ENCODE measurements around the gene TNFRSF14. TPM values are rescaled to one million over a fixed set of nuclear protein-coding genes. Genes with fewer than 3 reads are reported as not detected.
A peak's percentile ranks its signal among the peaks of the same experiment; 100 is the strongest.
"Not testable (repeated sequence)": the region's sequence is repeated elsewhere in the genome, so short reads cannot be mapped to it uniquely, and the experiment has no call there.

Gene TNFRSF14
- total RNA-seq, 1 donor from 2014 or later, result 17.6 TPM

DNA sequence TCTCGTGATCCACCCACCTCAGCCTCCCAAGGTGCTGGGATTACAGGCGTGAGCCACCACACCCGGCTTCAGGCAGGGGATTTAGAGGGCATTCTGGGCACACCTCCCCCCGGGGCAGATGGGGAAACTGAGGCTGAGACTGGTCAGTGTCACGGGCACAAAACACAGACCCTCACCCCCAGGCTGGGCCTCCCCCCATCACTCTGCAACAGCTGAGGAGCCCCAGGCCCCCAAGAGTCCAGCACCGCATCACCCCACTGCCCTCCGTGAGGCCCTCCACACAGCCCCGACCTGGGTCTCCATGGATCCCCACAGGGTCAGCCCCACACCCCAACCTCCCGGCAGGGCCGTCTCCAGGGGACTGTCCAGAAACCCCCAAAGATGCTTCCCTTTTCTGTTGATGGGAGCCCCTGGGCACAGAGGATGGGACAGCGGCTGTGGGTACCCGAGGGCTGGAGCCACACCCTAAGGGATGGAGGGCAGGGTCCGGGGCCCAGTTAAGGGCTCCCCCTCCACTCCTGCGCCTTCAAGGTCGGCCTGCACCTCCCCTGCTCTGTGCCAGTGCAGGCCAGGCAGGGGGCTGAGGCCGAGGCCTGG lies 11.0 kb downstream of the TNFRSF14 start:
- DNase-seq (ENCODE audit: low read depth), result no peak

DNA sequence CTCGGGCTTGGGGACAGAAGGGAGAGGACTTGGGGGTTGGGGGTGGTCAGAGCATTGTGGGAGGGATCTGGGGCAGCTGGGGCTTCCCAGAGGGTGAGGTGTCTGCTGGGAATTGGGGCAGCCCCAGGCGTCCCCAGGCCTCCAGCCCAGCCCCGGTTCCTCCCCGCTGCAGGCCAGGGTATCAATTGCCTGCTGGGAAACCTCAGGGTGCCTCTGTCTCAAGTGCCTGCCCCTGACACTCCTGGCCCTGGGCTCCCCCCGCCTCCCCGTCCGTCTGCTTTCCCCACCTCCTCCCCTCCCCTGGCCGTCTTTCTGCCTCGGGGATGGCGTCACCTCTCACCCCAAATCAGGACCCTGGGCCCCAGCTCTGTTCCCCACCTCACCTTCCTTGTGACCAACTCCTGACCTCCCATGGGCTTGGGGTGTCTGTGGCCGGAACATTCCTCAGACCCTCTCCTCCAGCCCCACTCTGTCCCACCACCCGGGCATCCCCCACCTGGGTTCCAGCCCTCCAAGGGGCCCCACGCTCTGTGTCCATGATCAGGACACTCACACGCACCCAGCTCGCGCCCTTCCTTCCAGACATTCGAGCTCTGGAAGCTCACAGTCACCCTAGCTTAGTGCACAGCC lies 12.1 kb downstream of the TNFRSF14 start:
- DNase-seq (ENCODE audit: low read depth), result not testable (repeated sequence)

DNA sequence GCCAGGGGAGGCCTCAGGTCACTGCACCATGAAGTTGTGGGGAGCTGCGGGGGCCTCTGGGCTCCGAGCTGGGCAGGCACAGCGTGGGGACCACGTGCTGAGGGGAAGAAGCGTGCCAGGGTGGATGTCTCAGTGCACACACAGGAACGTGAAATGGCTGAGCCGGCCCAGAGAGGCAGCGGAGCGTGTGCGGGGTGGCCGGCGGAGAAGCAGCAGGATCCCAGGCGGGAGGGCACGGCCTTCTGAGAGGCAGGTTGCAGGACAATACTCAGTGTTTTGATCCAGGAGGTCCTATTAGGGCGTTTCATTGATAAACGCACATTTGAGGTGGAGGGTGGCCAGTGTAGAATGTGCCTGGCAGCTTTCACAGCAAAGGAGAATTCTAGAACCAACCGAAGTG lies 12.9 kb downstream of the TNFRSF14 start:
- DNase-seq (ENCODE audit: low read depth), result no peak

DNA sequence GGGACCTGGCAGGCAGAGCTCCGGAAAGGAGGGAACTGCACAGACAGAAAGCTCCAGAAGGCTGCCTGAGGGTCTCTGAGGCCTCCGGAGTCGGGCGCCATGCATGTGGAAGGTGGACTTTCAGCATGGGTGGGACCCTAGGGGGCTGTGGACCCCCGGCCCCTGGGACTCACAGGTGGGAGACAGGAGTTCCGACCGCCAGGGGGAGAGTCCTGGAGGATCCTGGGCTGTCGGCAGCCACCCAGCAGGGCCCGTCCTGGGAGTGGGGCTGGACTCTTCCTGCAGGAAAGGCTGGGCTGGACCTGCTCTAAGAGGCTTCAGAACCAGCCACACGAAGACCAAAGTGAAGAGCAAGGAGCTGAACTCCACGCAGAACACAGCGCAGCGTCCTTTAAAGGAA lies 13.5 kb downstream of the TNFRSF14 start:
- DNase-seq (ENCODE audit: low read depth), result not testable (repeated sequence)

DNA sequence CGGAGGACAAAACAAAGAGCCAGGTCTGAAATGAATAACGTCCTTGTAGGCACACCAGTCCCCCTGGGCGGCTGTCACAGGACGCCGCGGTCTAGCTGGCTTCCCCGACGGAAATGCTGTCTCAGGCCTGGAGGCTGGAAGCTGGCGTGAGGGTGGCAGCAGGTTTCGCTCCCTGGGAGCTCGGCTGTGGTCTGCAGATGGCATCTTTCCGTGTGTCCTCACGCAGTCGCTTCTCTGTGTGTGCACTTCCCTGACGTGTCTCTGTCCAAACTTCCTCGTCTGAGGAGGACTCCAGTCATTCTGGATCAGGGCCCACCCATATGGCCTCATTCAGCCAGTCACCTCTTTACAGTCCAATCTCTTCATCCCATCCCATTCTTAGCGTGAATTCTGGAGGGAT lies 14.2 kb downstream of the TNFRSF14 start:
- DNase-seq (ENCODE audit: low read depth), result no peak

DNA sequence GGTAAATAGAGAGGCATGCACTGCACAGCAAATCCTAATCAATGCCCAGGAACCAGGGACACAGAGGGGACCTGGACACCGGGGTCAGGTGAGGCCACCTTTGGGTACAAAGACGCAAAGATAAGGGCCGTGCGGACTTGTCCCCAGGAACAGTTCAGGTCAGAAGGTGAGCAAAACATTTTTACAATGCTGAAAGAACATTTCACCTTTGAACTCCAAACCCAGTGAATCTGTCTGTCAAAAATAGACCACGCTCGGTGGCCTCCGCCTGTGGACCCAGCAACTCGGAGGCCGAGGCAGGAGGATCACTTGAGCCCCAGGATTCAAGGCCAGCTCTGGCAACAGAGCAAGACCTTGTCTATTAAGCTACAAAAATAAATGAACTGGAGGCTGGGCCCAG lies 15.2 kb downstream of the TNFRSF14 start:
- DNase-seq (ENCODE audit: low read depth), result no peak

DNA sequence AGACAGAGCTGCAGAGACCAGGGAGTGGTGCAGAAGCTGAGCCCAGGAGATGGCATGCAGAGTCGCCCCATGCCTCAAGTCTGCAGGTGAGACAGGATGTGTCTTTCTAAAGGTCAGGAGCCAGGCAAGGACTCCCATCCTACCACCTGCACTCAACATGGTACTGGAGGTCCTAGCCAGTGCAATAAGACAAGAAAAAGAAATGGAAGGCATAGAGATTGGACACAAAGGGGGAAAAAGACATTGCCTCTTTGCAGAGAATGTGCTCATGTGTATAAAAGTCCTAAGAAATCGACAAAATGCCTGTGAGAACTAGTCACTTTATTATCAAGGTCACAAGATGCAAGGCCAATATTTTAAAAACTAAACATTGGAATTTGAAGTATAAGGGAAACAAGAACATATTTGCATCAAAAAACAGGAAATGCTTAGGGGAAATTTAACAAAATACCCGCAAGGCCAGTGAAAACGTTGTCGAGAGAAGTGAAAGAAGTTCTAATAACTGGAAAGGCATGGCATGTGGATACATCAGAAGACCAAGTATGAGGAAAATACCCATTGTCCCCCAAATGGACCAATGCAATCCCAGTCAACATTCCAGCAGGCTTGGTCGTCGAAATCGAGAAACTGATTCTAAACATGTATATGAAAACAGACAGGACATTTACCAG lies 17.2 kb downstream of the TNFRSF14 start:
- DNase-seq (ENCODE audit: low read depth), result no peak

DNA sequence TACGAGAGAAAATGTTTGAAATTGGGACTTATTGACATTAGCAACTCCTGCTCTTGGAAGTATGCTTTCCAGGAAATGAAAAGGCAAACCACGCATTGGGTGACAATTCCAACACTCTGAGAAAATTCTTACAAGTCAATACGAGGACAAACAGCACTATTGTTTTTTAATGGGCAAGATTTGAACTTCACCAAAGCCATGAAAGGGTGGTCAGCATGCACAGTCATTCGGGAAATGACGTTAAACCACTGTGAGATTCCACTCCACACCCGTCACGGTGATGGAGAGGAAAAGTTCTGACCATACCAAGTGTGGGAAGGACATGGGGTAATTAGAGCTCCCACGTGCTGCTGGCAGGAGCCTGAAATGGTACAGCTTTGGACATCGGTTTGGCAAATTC lies 18.2 kb downstream of the TNFRSF14 start:
- no peak for DNase-seq (ENCODE audit: low read depth)

DNA sequence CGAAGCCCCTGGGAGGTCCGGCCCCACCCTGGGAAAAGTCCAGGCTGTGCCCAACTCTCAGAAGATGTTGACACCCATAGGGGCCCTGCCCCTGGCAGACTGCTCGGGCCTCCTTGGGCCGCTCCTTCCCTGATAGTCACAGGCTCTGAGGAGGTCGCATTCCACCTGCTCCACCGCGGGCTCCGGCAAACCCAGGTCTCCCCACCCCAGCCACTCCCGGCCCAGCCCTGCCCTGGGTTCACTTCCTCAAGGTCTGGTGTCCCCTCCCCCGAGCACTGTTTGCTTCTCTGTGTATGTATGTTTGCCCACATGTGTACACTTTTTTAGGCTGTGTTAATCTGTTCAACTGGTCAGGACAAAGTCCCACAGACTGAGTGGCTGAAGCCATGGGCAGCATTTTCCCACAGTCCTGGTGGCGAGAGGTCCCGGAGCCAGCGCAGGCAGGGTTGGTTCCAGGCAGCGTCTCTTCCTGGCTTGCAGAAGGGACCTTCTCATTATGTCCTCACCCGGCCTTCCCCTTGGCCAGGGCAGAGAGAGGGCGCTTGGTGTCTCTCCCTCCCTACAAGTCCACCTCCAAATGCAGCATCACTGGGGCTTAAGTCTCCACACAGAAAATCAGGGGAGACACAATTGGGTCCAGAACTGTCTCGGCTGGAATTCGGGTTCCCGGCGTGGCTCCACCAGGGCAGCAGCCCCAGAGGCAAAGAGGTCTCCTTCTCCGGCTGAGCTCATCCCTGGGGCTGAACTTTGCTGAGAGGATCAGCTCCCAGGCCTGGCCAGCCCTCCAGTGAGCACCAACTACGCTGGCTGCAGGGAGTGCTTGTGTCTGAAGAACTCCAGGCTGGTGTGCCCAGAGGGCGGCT lies 19.9 kb downstream of the TNFRSF14 start:
- DNase-seq (ENCODE audit: low read depth), result no peak

DNA sequence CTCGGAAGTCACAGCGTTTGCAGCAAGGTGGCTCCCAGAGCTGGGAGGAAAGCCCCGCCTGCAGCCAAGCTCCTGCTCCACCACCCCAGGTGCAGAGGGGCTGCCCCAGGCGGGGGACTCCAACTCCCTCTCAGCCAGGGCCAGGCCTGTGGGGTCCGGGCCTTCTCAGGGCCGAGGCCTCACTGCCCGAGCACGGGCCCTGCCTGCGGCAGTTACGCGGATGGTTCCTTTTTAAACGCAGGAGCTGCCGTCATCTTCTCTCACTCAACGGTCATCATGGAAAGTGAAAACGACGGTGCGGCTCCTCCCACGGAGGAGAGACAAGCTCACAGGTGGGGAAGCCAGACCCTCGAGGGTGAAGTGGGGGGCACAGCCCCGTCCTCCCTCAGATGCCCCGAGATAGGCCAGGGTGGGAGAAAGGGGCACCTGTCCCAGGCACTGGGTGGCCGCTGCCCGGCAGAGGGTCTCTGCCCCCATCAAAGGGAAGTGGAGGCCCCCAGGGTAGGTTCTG lies 21.4 kb downstream of the TNFRSF14 start:
- DNase-seq (ENCODE audit: low read depth), result not testable (repeated sequence)

DNA sequence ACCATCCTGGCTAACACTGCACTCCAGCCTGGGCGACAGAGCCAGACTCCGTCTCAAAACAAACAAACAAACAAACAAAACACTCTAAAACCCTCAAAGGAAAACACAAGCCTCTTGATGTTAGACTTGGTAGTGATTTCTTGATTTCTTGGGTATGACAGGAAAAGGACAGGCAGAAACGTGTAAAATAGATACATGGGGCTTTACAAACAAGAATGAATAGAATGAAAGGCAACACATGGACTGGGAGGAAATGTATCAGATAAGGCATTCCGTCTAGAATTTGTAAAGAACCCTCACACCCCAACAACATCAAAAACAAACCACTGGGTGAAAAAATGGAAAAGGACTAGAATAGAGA lies 22.6 kb downstream of the TNFRSF14 start:
- DNase-seq (ENCODE audit: low read depth), result no peak

DNA sequence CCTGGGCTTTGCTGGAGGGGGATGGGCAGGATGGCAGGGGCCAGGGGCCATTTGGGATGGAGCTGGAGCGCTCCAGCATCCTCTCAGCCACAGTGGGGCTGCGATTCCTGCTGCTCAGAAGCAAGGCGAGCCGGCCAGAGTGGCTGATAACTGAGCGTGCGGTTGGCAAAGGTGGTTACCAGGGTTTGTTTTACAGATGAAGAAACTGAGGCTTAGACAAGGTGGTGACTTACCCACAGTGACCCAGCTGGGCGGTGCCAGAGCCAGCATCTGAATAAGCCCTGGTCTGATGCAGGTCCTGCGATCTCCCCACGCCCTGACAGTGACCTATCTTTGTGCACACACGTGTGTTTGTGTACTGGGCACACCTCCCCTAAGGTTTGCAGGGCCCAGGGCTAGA lies 24.5 kb downstream of the TNFRSF14 start:
- no peak for DNase-seq (ENCODE audit: low read depth)

DNA sequence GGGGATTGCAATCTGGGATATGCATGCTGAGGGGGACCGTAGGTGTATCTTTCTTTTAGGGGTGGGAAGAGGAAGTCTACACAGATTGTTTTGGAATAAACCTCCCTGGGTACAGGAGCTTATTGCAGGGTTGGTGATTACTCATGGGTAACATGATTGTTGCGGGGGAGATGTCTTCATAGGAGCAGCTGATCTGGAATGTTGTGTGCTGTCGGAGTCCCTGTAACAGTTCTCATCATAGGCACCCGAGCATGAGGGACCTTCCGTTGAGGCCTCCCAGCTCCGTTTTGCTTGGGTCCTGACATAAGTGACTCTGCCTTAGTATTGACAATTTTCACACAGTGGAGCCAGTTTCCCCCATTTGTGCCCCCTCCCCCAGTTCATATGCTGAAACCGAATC lies 26.2 kb downstream of the TNFRSF14 start:
- peak; percentile 53 for DNase-seq (ENCODE audit: low read depth)

DNA sequence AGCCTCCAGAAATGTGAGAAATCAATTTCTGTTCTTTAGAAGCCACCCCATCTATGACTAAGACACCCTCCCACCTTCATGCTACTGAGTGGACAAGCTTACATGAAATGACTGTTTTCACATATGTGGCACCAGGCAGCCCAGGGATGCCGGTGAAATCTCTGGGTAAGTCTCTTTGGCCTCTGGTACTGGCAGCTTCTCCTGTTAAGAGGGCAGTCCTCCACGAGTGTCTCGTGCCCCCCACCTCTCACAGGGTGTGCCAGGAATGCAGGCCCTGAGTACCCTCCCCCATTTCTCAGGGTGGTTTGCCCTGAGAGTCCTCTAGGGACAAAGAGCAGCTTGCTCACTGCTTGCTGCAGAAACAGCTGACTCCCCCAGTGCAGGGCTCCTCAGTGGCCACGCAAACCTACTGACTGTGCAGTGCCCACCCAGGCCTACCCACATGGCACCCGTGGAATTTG lies 27.2 kb downstream of the TNFRSF14 start:
- no peak for DNase-seq (ENCODE audit: low read depth)

DNA sequence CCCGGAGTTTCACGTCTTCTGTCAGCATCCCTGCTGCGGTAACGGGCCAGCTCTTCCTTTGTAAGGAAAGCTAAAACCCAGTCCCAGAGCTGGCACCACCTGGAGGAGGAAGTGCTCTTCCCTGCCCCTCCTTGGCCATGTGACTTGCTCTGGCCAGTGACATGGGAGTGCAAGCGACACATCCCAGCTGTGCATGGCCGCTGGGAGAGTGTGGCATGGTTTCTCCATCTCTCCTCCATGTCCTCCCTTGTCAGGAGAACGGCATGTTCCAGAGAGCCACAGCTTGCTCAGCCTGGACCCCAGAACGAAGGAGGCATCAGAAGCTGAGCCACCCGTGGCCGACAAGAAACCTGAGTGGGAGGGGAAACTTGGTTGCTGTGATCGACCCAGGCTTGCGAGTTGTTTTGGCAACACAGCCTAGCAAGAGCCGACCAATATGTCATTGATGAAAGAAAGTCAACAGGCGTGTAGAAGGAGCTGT lies 27.7 kb downstream of the TNFRSF14 start:
- no peak for DNase-seq (ENCODE audit: low read depth)

DNA sequence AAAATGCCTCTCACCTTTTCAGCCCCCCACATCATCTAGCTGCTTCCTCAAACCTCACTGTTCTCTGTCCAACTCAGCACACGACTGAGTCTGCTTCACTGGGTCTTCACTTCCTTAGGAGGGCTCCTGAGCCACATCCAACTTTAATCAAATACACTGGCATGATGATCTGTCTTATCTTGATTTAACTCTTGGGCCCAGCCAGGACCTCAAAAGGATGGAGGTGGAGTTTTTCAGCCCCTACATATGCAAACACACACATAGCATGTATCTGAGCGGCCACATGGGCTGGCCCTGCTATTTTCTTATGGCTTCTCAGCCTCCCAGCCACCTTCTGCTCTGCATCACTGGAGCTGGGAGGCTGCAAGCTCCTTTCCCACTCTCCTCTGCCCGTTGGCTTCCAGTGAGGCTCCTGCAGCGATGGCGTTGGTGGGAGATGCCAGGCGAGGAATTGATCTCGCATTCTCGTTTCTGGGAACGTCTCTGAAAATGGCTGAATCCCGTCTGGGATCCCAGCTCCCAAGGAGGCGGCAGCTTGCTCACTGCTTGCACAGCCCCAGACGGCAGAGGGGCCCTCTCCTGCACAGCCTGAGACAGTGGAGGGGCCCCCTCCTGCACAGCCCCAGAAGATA lies 28.6 kb downstream of the TNFRSF14 start:
- DNase-seq (ENCODE audit: low read depth), result no peak

DNA sequence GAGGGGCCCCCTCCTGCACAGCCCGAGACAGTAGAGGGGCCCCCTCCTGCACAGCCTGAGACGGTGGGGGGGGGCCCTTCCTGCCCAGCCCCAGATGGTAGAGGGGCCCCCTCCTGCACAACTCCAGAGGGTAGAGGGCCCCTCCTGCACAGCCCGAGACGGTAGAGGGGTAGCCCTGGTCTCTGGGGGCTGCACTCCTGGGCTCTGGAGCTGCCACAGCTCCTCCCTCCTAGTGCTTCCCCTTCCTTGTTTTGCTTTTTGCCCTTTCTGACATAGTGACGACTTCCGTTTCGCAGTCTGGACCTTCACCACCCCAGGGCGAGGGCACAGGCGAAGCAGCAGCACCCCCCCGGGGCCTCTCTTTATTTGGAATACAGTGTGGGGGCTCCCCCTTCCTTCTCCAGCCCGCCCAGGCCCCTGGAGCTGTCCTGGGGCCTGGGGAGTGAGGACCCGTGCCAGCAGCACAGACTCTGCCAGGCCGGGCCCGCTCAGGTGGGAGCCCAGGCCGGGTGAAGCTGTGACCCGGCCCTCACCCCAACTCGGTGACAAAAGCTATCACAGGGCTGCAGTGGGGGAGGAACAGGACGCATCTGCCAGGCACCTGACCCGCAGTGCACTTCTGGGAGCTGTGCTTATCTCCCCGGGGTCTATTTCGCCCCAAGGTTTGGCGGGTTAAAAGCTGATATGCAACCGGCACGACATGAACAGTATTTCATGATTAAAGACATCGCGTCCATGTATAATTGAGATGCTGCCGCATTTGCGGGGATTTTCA lies 29.3 kb downstream of the TNFRSF14 start:
- no peak for DNase-seq (ENCODE audit: low read depth)

DNA sequence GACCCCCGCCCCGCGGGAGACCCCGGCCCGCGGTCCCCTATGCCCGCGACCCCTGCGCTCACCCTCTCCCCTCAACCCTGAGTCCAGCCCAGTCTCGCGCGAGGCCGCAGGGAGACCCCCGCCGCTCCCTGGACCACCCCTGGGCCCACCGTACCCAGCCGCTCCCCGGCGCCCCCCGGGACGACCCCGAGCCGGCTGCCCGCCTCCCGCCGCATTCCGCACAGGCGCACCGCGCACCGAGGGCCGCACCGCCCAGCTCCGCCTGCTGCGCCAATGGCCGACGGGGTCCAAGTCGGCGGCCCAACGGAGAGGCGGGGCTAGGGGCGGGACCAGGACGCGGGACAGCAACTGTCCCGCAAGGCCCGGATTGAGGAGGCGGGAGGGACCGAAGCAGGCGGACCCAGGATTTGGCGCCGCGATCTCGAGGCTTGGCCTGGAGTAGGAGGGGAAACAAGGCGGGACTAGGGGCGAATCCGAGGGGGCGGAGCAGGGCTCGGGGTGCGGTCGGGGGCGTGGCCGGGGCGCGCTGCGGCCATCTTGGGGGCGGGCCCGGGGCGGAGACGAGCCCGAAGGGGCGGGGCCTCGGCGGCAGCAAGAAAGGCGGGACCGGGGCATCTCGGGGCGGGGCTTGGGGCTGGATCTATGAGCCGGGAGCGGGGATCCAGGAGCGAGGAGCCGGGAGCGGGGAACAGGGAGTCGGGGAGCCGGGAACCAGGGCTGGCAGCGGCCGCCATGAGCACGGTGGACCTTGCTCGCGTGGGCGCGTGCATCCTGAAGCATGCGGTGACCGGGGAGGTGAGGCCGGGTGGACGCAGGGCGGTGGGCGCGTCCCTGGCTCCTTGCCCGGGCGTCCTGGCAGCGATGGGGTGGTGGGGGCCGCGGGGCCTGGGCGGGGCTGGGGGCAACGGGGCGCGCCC lies 30.2 kb downstream of the TNFRSF14 start, which contains the start of gene PRXL2B:
Gene PRXL2B, plus strand, starts transcription at position 624 of the 917 bp plus-strand sequence. Its CDS starts 109 bp downstream, at position 733.
- peak; percentile 94 for DNase-seq (ENCODE audit: low read depth)

DNA sequence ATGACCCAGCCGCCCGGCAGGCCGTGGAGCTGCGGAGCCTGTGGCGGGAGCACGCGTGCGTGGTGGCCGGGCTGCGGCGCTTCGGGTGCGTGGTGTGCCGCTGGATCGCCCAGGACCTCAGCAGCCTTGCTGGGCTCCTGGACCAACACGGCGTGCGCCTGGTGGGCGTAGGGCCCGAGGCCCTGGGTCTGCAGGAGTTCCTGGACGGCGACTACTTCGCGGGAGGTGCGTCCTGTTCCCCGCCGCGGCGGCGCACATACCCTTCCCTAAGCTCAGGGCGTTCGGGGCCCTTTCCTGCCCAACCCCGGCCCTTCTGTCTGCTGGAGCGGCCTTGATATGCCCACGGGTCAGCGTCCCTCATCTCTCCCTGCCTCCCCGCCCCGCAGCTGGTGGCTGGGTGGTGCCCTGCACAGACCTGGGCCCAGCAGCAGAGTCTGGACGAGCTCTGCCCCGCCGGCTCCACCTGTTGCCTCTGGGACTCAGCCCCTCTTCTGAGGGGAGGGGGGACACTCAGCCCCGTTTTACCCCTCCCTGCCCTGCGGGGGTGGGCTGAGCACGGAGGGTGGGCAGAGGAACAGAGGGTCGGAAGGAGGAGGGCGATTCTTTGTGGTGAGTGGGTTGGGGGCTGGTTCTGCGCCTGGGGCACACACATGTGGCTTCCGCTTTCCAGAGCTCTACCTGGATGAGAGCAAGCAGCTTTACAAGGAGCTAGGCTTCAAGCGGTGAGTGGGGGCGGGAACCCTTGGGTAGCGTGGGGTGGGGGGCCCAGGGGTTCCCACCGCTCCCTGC lies 31.1 kb downstream of the TNFRSF14 start:
- DNase-seq (ENCODE audit: low read depth), result no peak

Measured in renal cortical epithelial cell (primary cell).